Measurements from ENCODE around the gene FBXL17.

FBXL17 gene

DNA sequence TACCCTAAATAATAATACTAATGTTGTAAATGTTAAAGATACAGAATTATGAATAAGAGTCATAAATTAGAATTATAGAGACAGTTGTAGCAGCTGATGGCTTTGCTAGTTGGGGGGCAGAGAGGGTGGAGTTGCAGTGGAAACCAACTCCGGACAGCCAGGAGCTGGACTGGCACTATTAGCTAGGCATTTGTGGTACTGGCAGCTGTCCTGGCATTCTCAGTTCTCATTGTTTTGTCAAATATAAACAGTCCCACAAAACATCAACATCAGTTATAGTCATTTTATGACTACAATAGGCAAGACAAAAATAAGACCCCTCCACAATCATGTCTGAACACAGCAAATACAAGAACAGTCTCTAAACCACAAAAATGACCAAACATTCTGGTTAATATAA lies 2.8 kb upstream of the FBXL17 start:
- FAIRE-seq, result no peak
- DNase-seq (ENCODE audit: insufficient read length, low spot score), result no peak
- TF ChIP-seq, protein P1, sequence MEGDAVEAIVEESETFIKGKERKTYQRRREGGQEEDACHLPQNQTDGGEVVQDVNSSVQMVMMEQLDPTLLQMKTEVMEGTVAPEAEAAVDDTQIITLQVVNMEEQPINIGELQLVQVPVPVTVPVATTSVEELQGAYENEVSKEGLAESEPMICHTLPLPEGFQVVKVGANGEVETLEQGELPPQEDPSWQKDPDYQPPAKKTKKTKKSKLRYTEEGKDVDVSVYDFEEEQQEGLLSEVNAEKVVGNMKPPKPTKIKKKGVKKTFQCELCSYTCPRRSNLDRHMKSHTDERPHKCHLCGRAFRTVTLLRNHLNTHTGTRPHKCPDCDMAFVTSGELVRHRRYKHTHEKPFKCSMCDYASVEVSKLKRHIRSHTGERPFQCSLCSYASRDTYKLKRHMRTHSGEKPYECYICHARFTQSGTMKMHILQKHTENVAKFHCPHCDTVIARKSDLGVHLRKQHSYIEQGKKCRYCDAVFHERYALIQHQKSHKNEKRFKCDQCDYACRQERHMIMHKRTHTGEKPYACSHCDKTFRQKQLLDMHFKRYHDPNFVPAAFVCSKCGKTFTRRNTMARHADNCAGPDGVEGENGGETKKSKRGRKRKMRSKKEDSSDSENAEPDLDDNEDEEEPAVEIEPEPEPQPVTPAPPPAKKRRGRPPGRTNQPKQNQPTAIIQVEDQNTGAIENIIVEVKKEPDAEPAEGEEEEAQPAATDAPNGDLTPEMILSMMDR (IDR thresholded peaks at IDR 0.05; ENCODE audit: insufficient read depth, missing control alignments), result no peak

DNA sequence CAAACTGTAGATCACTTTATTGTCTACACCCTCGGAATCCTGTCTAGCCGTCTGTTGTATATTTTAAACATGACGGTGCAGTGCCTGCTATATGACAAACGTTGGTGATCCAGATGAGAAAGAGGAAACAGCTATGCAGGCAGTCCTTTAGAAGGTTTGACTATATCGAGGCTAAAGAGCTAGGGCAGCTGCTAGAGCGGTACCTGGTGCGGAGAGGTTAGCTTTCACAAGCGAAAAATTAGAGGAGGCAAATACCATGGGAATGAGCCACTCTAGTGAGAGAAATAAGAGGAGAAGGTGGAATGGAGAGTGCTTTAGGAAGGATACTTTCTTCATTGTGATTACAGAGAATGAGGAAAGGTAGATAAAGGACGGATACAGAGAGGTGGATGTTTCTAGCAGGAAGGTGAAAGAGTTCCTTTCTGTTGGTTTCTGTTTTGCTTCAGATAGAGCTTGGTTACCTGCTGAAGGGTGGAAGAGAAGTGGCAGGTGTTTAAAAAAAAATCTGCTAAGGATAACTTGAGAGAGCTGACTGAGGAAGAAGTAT lies 959 bp upstream of the FBXL17 start:
- FAIRE-seq (no peak), DNase-seq (ENCODE audit: insufficient read length, low spot score) (no peak)
- TF ChIP-seq, protein P1 (IDR thresholded peaks at IDR 0.05; ENCODE audit: insufficient read depth, missing control alignments), result no peak

DNA sequence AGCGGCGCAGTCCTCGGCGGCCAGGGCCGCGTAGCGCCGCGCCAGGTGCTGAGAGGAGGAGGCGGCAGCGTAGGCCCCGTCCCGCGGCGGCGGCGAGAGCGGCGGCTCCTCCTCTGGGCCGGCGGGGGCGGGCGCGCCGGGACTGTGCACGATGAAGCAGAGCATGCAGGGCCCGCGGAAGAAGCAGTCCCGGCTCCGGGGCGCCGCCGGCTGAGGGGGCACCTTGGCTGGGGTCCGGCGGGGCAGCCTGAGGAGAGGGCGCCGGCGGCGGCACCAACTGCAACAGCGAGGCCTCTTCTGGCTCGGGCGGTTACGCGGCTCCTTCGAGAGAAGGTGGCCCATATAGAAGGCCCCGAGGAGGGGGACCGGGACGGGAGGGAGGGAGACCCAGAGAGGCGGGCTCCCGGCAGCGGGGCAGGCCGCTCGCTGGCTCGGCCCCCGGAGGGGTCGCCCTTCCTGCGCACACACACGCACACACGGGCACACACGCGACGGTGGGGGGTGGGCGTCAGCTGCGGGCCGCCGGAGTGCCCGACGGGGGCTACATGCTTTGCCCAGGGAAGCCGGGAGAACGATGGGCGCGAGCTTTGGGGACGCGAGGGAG lies 446 bp downstream of the FBXL17 start:
- no peak for DNase-seq (ENCODE audit: insufficient read length, low spot score)
- TF ChIP-seq, protein P1 (IDR thresholded peaks at IDR 0.05; ENCODE audit: insufficient read depth, missing control alignments), result no peak

DNA sequence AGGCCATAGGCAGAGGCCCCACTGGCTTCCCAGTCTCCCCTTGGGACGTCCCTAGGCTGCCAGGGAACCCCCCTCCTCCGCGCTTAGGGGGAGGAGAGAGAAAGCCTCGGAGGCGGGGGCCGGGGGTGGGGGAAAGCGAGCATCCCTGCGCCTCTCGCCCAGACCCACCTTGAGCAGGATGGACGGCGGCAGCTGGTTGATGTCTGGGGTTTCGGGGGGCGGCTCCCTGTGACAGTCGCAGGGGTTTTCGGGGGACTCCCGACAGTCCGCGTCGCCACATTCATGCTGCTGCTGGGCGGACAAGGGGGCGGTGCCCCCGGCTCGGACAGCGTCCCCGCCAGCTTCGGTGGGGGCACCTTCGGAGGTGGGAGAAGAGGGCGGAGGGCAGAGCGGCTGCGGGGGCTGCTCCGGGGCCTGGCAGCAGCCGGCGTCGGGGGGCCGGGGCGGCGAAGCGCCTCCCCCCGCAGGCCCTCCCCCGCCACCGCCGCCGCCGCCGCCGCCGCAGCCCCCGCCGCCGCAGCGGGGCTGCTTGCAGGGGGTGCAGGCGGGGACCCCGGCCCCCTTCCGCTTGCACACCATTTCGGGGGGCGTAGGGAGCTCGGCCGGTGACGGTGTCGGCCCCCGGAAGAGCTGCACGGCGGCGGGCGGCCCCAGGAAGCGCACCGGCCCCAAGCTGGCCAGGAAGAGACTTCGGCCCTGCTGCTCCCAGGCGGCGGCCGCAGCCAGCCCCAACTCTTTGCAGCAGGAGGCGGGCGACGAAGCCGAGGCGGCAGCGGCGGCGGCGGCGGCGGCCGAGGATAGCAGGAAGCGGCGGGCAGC lies 1.2 kb downstream of the FBXL17 start:
- FAIRE-seq, result no peak
- no peak for DNase-seq (ENCODE audit: insufficient read length, low spot score)
- TF ChIP-seq, protein P1 (IDR thresholded peaks at IDR 0.05; ENCODE audit: insufficient read depth, missing control alignments), result no peak

More for the DNA sequence above, 446 bp downstream of the FBXL17 start:
- FAIRE-seq, result no peak

DNA sequence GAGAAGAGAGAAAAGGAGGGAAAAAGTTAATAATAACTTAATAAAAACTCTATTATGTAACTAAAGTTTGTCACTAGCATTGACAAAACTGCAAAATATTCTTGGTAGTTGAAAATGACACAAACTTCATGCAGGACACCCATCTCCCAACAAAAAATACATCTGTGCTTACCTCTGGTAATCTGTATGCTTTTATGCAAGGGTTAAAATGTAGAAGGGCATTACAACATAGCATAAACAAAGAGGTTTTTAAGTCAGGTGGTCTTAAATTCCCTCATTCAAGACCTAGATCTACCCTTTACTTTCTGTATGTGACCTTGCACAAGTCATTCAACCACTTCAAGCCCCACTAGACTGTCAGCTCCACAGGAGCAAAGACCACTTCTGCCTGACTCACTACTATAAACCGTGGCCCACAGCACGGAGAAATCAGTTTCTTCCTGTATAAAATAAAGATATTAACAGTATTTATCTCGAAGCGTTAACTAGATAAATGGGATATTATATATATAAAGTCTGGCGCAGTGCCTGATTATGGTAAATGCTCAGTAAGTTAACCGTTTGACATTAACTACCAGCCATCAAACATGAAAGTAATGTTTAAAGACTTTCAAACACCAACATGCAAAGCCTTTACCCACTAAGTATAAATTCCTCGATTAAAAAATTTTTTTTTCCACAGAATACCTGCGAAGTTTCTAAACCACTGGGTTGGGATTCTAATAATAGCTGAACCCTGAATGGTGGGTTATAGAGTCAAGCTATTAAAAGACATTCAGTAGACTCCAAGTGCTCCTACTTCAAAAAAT lies 2.0 kb downstream of the FBXL17 start:
- TF ChIP-seq, protein P1 (IDR thresholded peaks at IDR 0.05; ENCODE audit: insufficient read depth, missing control alignments), result no peak
- FAIRE-seq (no peak), DNase-seq (ENCODE audit: insufficient read length, low spot score) (no peak)

DNA sequence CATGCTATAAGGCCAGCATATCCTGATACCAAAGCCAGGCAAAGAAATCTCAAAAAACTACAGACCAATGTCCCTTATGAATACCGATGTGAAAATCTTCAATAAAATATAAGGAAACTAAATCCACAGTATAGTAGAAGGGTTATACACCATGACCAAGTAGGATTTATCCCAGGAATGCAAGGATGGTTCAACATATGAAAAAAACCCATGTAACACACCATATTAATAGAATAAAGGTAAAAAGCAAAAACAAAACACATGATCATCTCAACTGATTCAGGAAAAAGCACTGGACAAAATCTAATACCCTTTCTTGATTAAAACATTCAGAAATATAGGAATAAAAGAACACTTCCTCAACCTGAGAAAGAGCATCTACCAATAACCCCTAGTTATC lies 6.1 kb downstream of the FBXL17 start:
- TF ChIP-seq, protein P1 (IDR thresholded peaks at IDR 0.05; ENCODE audit: insufficient read depth, missing control alignments), result no peak
- DNase-seq (ENCODE audit: insufficient read length, low spot score) (no peak), FAIRE-seq (peak; percentile 55)

All from D721Med (cell line).